HCT116 (cell line): ENCODE results near the gene HS6ST1. TPM values are rescaled to one million over a fixed set of nuclear protein-coding genes. Genes with fewer than 3 reads are reported as not detected.
"Not testable (repeated sequence)": the region's sequence is repeated elsewhere in the genome, so short reads cannot be mapped to it uniquely, and the experiment has no call there.

Source experiments
- ATAC-seq: fragments of 200-7000 bp; cut with Tn5 transposase; 2 replicates; pipeline ENCODE4 v1.9.1; 2020; ENCODE audit warnings: mild to moderate bottlenecking, moderate library complexity
- BruUV-seq: library from RNA; stranded (reverse); fragments of 400-500 nt; replicated peaks from 2 replicates; lab custom pipeline; 2021; lab: Mats Ljungman, UMichigan
- CTCF ChIA-PET: fragments of 300-600 bp; sonication (Branson Sonifier 250); formaldehyde crosslinking; loops from one replicate; lab custom pipeline; 2021; ENCODE audit warnings: antibody characterized with exemption; lab: Charles Lee
- POLR2A ChIA-PET: fragments of 300-600, 350-600 bp; sonication (Branson Sonifier 250); formaldehyde crosslinking; loops from one replicate; lab custom pipeline; 2021; ENCODE audit warnings: antibody characterized with exemption; lab: Charles Lee
- RAD21 ChIA-PET, 2 experiments: fragments of 300-600 bp; sonication (Branson Sonifier 250); formaldehyde crosslinking; loops; one replicate each; lab custom pipeline; 2023; ENCODE audit warnings: low total read pairs in 2 of 2; ENCODE audit not compliant: uncharacterized antibody in 2 of 2, unreplicated experiment in 2 of 2, low non-redundant PET in 1 of 2; lab: Charles Lee
- DNase-seq: peaks from one replicate; pipeline ENCODE4 v3.0.0-alpha.2; 2010; ENCODE audit warnings: low read depth, low spot score
- H2AFZ ChIP-seq: fragments of 200-600 bp; shearing (Covaris generic), sonication (generic); 2 replicates; pipeline ENCODE4 v1.6.1; 2017; ENCODE audit warnings: low read depth, mixed run types, mixed read lengths, antibody characterized with exemption, low read length; ENCODE audit not compliant: poor library complexity, severe bottlenecking
- H3K27ac ChIP-seq: 2 replicates; pipeline ENCODE4 v1.5.1; 2012; ENCODE audit warnings: low read depth, low read length
- H3K27me3 ChIP-seq: fragments of 200-600 bp; sonication (generic); 2 replicates; pipeline ENCODE4 v1.6.1; 2016; ENCODE audit warnings: mixed run types, low read length, mixed read lengths; ENCODE audit not compliant: insufficient read depth
- H3K36me3 ChIP-seq, 2 experiments: fragments of 200-500 bp in 1 of 2; fragments of 200-600 bp in 1 of 2; sonication (Bioruptor generic) in 1 of 2; sonication (generic) in 1 of 2; 2 replicates each; pipeline versions ENCODE4 v1.5.1 to v1.6.1; 2014 to 2016; ENCODE audit warnings: low read length in 2 of 2, inconsistent platforms in 1 of 2, mixed read lengths in 1 of 2, mixed run types in 1 of 2; ENCODE audit not compliant: insufficient read depth in 2 of 2, control insufficient read depth in 1 of 2
- H3K4me1 ChIP-seq, 2 experiments: fragments of 200-600 bp in 1 of 2; sonication (generic) in 1 of 2; 2 replicates each; pipeline versions ENCODE4 v1.5.1 to v1.6.1; 2012 to 2017; ENCODE audit warnings: low read length in 2 of 2, inconsistent platforms in 1 of 2, mild to moderate bottlenecking in 1 of 2, mixed read lengths in 1 of 2, mixed run types in 1 of 2, moderate library complexity in 1 of 2; ENCODE audit not compliant: insufficient read depth in 2 of 2, control insufficient read depth in 1 of 2
- H3K4me2 ChIP-seq: fragments of 200-600 bp; sonication (generic); 2 replicates; pipeline ENCODE4 v1.6.1; 2017; ENCODE audit warnings: mixed run types, low read length, mixed read lengths
- H3K4me3 ChIP-seq, 2 experiments: fragments of 200-600 bp in 1 of 2; sonication (generic) in 1 of 2; replicated peaks in 1 of 2; 2 replicates each; pipeline ENCODE4 v1.5.1; 2011 to 2016; ENCODE audit warnings: low read length in 2 of 2, control low read depth in 1 of 2, low read depth in 1 of 2, mild to moderate bottlenecking in 1 of 2, mixed read lengths in 1 of 2, mixed run types in 1 of 2
- H3K79me2 ChIP-seq: fragments of 200-600 bp; sonication (generic); 2 replicates; pipeline ENCODE4 v1.6.1; 2017; ENCODE audit warnings: mild to moderate bottlenecking, mixed run types, low read length, moderate library complexity, mixed read lengths; ENCODE audit not compliant: insufficient read depth
- H3K9ac ChIP-seq: fragments of 200-600 bp; sonication (generic); 2 replicates; pipeline ENCODE4 v1.6.1; 2016; ENCODE audit warnings: low read length, mixed read lengths
- H3K9me2 ChIP-seq: fragments of 200-600 bp; sonication (generic), shearing (Covaris generic); 2 replicates; pipeline ENCODE4 v1.6.1; 2017; ENCODE audit warnings: mixed run types, mild to moderate bottlenecking, moderate library complexity; ENCODE audit not compliant: insufficient read depth
- H3K9me3 ChIP-seq, 2 experiments: fragments of 200-500 bp in 1 of 2; fragments of 200-600 bp in 1 of 2; sonication (Bioruptor generic) in 1 of 2; sonication (generic) in 1 of 2; 2 replicates each; pipeline ENCODE4 v1.6.1; 2014 to 2017; ENCODE audit warnings: low read length in 2 of 2, mixed read lengths in 2 of 2, inconsistent platforms in 1 of 2, low read depth in 1 of 2, mild to moderate bottlenecking in 1 of 2, mixed run types in 1 of 2, moderate library complexity in 1 of 2; ENCODE audit not compliant: control insufficient read depth in 1 of 2, insufficient read depth in 1 of 2
- H4K20me1 ChIP-seq: fragments of 200-600 bp; sonication (generic), shearing (Covaris generic); 2 replicates; pipeline ENCODE4 v1.6.1; 2017; ENCODE audit warnings: mixed run types, mild to moderate bottlenecking, moderate library complexity; ENCODE audit not compliant: insufficient read depth
- RAD21 ChIP-seq: IDR thresholded peaks from 2 replicates; pipeline ENCODE4 v1.6.1; 2012; ENCODE audit warnings: low read depth, mild to moderate bottlenecking
- SP1 ChIP-seq: IDR thresholded peaks from 2 replicates; pipeline ENCODE4 v1.6.1; 2012; ENCODE audit warnings: low read depth
- SRF ChIP-seq: IDR thresholded peaks from 2 replicates; pipeline ENCODE4 v1.6.1; 2012; ENCODE audit warnings: low read depth
- ZNF274 ChIP-seq: fragments of 200-500 bp; sonication (Bioruptor generic); IDR thresholded peaks from 2 replicates; pipeline ENCODE4 v1.6.1; 2014; ENCODE audit warnings: mild to moderate bottlenecking, low read depth, low read length, inconsistent platforms
- intact Hi-C: fragments of 100-400 bp; cut with micrococcal nuclease; formaldehyde crosslinking; loops from 2 replicates; pipeline ENCODE4 v1.10.0; 2022
- total RNA-seq: library from RNA; stranded (reverse); gene quantifications from one replicate; pipeline ENCODE4 v1.2.1, GENCODE V29; 2021; ENCODE audit not compliant: unreplicated experiment
- TF ChIP-seq, protein P1 (sequence below): IDR thresholded peaks from 2 replicates; pipeline ENCODE4 v1.6.1; 2011; ENCODE audit warnings: mild to moderate bottlenecking, low read length, moderate library complexity; ENCODE audit not compliant: insufficient replicate concordance; ENCODE audit errors: extremely low read depth
- TF ChIP-seq, protein P2 (sequence below): IDR thresholded peaks from 2 replicates; pipeline ENCODE4 v1.6.1; 2012

Gene HS6ST1
- total RNA-seq, 1 experiment from 2014 or later, result 35.0 TPM

DNA sequence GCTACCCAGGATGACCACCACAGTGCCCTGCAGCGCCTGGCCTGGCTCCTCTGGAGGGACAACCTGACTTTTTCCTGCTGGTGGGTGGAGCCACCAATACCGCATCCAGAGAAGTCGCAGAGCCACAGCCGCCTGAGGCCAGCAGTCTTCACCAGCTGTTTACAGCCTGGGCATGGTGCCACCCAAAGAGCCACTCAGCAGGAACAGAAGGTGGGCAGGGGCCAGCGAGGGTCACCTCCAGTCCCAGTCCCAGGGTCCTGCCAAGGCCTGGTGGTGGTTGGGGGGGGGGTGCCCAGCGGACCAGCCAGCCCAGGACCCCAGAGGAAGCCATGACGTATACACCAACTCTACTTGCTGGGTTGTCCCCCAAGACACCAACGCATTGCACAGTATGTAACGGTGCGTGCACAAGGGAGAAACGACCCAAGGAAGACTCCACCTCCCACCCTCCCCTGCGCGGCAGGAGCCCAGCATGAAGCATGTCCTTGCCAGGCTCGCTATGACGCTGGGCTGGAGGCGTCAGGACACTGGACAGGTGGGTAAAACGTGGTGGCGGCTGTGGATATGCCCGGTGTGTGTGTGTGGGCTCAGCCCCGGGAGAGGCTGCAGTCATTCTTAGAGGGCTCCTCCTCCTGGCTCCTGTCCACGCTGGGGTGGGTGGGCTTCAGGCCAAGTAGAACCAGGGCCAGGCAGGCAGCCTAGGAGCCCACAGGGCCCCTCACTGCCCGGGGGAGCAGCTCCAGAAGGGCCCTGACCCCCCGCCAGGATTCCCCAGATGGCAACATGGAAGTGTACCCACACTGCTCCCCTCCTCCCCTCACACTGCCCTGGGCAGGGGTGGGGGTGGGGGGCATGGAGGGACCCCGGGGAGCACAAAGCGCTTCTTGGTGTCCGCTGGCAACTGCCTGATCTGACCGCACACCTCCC is 49.3 kb downstream of the HS6ST1 start:
- Histone ChIP-seq H3K9me3 (peaks cover 1 to 4% of the 10 kb centered on the region in 2 experiments; a peak in 2 of 4 replicates), H3K27me3 (no peaks in the 10 kb centered on the region), H3K36me3 (no peaks in the 10 kb centered on the region), H3K27ac (no peak overlapping the region), H3K79me2 (no peaks in the 10 kb centered on the region), H3K4me3 (no peak overlapping the region), H3K9me2 (no peaks in the 10 kb centered on the region), H3K4me2 (no peak overlapping the region), H3K4me1 (no peaks in the 10 kb centered on the region), H3K9ac (no peak overlapping the region), H2AFZ (no peak overlapping the region), H4K20me1 (no peaks in the 10 kb centered on the region)
- CTCF ChIA-PET, result no interaction called here
- RAD21 ChIA-PET, result no interaction called here
- intact Hi-C loops, result no loop called here
- no TSS peak for BruUV-seq
- ATAC-seq (no peak), DNase-seq (no peak)
- TF ChIP-seq, protein P1, sequence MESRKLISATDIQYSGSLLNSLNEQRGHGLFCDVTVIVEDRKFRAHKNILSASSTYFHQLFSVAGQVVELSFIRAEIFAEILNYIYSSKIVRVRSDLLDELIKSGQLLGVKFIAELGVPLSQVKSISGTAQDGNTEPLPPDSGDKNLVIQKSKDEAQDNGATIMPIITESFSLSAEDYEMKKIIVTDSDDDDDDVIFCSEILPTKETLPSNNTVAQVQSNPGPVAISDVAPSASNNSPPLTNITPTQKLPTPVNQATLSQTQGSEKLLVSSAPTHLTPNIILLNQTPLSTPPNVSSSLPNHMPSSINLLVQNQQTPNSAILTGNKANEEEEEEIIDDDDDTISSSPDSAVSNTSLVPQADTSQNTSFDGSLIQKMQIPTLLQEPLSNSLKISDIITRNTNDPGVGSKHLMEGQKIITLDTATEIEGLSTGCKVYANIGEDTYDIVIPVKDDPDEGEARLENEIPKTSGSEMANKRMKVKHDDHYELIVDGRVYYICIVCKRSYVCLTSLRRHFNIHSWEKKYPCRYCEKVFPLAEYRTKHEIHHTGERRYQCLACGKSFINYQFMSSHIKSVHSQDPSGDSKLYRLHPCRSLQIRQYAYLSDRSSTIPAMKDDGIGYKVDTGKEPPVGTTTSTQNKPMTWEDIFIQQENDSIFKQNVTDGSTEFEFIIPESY, result no peak
- TF ChIP-seq RAD21 (no peak), SRF (no peak), ZNF274 (no peak), SP1 (no peak)
- TF ChIP-seq, protein P2, sequence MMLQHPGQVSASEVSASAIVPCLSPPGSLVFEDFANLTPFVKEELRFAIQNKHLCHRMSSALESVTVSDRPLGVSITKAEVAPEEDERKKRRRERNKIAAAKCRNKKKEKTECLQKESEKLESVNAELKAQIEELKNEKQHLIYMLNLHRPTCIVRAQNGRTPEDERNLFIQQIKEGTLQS, result no peak
- POLR2A ChIA-PET, result no interaction called here

DNA sequence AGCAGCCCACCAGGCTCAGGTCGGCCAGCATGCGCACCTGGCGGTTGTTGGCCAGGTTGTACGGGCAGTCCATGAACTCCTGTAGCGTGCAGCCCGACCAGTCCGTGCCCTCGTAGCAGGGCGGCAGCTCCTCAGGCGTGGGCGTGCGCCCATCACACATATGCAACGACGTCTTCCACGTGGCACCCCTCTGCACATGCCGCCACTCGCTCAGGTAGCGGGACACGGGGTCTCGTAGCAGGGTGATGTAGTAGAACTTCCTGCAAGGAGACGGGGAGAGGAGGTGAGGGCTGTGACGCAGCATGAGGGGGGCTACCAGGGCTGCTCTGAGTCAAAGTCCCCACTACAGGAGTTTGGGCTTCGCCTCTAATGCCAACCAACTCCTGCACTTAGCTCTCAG is 50.1 kb downstream of the HS6ST1 start:
- H4K20me1 ChIP-seq, BruUV-seq, intact Hi-C loops, H3K9me2 ChIP-seq, H3K9ac ChIP-seq, H3K27me3 ChIP-seq, CTCF ChIA-PET, H3K27ac ChIP-seq, H3K36me3 ChIP-seq, H3K4me1 ChIP-seq, ATAC-seq, DNase-seq, H3K9me3 ChIP-seq, RAD21 ChIA-PET, H3K4me2 ChIP-seq, H3K79me2 ChIP-seq, H3K4me3 ChIP-seq, POLR2A ChIA-PET, H2AFZ ChIP-seq: not testable (repeated sequence)

DNA sequence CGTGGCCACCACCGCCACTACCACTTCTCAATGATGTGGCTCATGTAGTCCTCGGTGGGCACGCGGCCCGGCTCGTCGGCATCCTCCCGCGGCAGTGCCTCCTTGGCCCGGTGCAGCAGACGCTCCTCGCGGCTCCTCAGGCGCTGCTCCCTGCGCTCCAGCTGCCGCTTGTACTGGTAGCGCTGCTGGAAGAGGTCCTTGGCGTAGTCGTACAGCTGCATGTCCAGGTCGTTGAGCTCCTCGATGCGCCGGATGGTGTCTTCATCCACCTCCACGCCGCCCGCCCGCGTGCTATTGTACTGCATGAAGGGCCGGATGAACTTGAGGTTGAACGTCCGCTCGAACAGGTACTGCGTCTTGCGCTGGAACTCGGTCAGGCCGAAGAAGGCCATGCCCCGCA is 50.5 kb downstream of the HS6ST1 start:
- RAD21 ChIA-PET, CTCF ChIA-PET, intact Hi-C loops: not testable (repeated sequence)

More for the DNA sequence above, 50.5 kb downstream of the HS6ST1 start:
- H3K27ac ChIP-seq, DNase-seq, H3K27me3 ChIP-seq, H3K4me3 ChIP-seq, POLR2A ChIA-PET, H3K4me2 ChIP-seq, H3K36me3 ChIP-seq, H3K4me1 ChIP-seq, ATAC-seq, H3K9me2 ChIP-seq, H3K79me2 ChIP-seq, H4K20me1 ChIP-seq, H2AFZ ChIP-seq, BruUV-seq, H3K9ac ChIP-seq, H3K9me3 ChIP-seq: not testable (repeated sequence)
